Activated T-helper 1 cell treated with anti-CD3 and anti-CD28 coated beads, Interleukin-2, amount 50 U/mL, for 16 hours (primary cell): ENCODE measurements around the gene HSD17B13.

Source experiments
- DNase-seq, 2 donors: peaks; one replicate each; pipeline ENCODE4 v3.0.0-alpha.2; 2020; ENCODE audit warnings: low read depth in 1 of 2, low spot score in 1 of 2

Gene HSD17B13

DNA sequence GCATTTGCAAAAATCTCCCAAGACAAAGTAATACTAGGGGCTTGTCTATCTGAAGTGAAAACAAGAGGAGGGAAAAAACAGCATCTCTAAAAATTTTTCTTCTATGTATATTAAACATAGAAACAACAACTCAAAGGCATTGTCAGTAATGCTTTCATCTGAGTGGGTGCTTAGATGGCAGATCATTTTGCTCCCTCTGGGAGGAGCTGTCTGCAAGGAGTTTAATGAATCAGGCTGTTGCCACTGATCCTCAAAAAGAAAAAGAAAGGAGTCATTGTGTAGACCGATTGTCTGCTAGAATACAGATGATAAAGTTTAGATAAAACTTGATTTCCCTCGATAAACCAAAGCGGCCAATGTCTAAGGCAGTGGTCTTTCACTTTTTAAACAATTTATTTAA is 52.5 kb downstream of the HSD17B13 start:
- DNase-seq = no peak

DNA sequence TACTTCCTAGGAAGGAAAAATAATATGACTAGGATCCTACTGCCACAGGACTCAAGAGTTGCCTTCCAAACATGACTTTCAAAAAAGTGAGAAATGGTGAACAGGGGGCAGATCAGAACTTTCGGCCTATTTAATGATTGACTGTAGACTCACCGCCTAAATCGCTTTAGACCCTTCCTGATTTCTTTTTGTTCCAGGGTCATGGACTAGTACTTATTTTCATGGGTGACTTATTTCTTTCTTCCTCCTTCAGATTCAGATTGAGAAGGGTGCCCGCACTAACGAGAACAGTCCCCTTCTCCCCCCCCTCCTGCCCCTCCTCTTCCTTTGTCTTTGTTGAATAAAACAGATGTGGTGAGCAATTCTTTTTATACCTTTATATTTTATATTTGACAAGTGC is 54.3 kb downstream of the HSD17B13 start:
- DNase-seq = no peak

DNA sequence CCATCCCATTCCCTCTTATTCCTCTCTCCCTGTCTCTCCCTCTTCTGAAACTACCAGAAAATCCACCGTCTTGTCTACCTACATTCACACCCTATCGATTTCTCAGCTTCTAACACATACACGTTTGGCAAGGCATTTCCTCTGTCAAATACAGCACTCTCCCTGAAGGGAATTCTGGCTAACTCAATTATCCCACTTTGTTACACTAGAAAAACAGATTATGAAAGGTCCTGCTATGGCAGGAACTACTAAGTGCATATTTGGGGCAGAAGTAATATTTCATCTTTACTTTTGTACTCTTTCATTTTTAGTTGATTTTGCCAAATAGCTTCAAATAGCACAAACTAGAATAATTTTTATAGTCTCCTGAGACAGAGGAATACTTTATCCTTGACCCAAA is 55.7 kb downstream of the HSD17B13 start:
- DNase-seq = no peak

DNA sequence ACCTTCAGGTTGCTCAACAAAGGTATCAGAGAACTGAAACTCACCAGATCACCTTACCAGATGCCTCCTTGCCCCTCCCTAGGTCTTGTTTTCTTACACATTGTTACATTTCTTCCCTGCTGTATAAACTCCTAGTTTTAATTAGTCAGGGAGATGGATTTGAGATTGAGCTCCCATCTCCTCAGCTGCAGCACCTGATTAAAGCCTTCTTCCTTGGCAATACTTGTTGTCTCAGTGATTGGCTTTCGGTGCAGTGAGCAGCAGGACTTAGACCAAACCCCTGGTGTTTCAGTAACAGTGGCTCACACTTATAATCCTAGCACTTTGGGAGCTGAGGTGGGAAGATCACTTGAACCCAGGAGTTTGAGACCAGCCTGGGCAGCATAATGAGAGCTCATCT is 59.8 kb downstream of the HSD17B13 start:
- DNase-seq = no peak

DNA sequence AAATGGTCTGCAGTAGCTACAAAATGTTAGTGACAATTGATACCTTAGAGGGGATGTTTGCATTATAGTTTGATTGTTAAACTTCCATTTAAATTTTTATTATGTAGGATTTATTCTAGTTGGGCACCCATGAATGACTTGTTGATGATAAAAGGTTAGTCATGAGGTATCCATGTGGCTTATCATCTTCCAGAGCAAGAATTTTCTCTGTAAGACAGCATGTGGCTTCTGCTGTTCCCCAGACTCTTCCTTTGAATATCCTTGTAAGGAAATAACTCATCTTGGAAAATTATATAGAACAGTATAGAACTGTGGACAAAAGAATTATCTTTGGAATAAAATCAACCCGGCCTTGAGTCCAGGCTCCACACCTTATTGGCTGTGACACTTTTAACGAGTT is 62.2 kb downstream of the HSD17B13 start:
- no peak for DNase-seq

DNA sequence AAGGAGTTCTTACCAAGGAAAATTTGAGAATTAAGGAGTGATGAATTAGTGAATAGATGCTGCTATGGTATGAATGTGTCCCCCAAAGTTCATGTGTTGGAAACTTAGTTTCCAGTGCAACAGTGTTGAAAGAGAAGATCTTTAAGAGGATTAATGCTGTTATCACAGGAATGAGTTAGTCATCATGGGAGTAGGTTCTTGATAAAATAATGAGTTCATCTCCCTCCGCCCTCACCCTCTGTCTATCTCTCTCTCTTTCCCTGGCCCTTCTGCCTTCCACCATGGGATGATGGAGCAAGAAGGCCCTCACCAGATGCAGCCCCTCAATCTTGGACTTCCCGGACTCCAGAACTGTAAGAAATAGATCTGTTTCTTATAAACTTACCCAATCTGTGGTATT is 64.0 kb downstream of the HSD17B13 start:
- DNase-seq = no peak

DNA sequence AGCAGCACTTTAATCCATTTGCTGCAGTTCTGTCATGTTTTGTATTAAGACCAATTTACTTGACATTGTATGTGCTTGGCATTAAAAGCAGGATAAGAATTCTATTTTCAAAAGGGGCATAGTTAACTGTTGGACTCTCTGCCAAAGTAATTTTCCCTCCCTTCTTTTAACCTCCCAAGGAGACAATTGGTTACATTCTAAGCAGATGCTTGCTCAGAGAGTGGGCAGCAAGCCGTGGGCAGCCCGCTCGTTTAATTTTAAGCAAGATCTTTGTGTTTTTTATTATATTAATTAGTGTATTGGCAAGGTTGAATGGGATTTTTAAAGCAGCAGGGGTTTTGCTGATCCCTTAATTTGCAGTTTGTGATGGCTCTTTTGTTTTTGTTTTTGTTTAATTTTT is 65.2 kb downstream of the HSD17B13 start:
- no peak for DNase-seq

DNA sequence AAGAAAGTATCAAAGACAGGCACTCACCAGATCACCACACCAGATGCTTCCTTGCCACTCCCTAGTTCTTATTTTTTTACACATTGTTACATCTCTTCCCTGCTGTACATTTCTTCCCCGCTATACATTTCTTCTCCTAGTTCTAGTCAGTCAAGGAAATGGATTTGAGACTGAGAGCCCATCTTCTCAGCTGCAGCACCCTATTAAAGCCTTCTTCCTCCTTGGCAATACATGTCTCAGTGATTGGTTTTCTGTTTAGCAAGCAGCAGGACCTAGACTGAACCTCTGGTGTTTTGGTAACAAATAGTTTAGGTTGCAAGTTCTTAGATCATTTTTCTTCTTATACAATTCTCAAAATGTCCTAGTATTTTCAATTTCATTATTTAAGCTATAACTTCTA is 66.9 kb downstream of the HSD17B13 start:
- no peak for DNase-seq
